Inferior parietal cortex (tissue), 1 donor: Measurements from ENCODE around the gene PRR12.
A peak's percentile ranks its signal among the peaks of the same experiment; 100 is the strongest.

Source experiments
- DNase-seq: peaks from one replicate; pipeline ENCODE4 v3.0.0-alpha.2; 2016; ENCODE audit errors: extremely low spot score

Gene PRR12

DNA sequence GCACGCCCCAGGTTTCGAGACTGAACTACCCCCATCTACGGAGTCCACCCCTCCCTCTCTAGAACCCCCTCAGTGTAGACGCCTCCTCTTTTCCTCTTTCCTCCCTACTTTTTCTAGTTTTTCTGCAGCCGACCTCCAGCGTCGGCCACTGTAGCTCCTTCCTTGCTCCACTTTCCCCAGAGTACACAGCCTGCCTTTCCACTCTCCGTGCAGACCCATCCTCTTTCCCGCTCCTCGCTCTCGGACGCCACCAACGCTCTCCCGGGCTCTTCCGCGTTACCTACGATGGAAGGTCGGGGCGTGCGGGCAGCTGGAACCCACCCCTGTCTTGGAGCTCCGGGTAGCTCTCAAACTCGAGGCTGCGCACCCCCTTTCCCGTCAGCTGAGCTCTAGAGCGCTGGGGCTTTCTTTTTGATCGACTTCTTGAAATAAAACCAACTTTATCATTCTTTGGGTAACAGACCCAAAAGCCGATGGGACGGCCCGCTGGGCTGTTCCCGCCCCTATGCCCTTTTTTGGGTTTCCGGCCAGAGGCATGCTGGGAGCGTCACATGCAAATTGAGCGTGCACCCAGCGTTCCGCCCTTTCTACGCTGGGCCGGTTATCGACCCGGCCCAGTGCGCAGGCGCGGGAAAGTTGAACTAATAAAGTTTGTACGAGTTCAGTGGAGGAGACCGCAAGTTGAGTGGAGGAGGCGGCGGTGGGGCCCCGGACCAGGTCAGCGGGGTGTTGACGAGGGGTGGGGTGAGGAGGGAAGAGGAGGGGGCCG, 74.6 kb downstream of the PRR12 start, which contains the start of the genes BCL2L12 and IRF3:
Gene BCL2L12 (plus strand): TSS at position 583 of the 769 bp plus-strand sequence. CDS start 760 bp downstream, outside the sequence.
Gene IRF3 (minus strand): TSS at position 507 of the 769 bp plus-strand sequence. CDS start 1,019 bp downstream, outside the sequence.
- DNase-seq = peak; percentile 99

GRCh38 chr19:49666120-49666444, 75.1 kb downstream of the PRR12 start:
- no peak for DNase-seq

DNA sequence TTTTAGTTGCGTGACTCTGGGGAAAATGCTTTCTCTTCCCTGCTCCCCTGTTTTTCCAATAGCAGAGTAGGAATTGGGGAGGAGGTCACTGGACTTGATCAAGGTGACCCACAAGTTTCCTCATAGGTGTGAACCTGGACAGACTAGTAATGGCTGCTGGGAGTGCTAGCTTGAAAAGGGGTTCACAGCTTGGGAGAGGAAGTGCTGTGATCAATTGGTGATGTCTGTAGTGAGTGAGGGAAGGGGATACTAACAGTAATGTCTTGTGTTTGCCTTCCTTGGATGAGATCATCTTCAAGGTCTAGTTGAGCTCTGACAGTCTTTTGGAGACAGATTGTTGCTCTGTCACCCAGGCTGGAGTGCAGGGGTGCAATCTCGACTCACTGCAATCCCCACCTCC, 76.5 kb downstream of the PRR12 start:
- DNase-seq = no peak

DNA sequence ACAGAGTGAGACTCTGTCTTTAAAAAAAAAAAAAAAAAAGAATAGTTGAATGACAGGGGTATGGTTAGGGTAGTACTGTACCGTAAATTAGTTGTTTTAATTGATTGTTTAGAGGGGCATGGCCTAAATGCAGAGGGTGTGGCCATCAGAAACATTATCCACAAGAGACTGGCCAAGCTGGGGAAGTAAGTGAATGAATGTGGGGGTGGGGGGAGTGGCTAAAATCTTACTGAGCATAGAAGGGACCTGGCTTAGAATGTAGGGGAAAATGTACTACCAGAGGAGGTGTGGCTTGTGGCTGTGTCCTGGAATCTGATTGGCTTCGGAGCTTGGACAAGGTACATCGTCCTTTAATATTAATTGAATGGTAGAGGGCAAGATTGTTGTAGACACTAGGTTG, 78.5 kb downstream of the PRR12 start:
- DNase-seq = no peak

GRCh38 chr19:49672131-49672919, 81.3 kb downstream of the PRR12 start:
- peak; percentile 75 for DNase-seq
